ENCODE data around the gene SSTR4. TPM values are rescaled to one million over a fixed set of nuclear protein-coding genes. Genes with fewer than 3 reads are reported as not detected.

The SSTR4 gene
- total and polyA plus RNA-seq, 2 donors (not counting 3 experiments of a cell fraction or from before 2014, with no cell fraction given), result not detected

DNA sequence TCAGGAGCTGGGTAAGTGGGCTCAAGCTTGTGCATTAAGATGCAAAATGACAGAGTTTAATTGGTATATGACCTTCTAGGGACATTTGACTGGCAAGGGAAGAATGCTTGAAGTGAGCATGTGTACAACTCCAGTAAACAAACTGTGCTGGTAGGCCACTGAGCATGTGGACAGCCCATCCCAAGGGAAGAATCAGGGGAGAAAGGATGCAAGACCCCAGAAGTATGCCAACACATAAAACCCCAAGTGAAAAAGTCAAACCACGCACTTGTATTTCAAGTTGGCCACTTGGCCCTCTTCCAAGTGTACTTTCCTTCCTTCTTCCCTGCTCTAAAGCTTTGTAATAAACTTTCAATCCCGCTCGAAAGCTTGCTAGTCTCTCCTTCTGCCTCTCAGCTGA is 24.7 kb downstream of the SSTR4 start:
- Histone ChIP-seq H3K9me1 (replicated peaks; ENCODE audit: control insufficient read depth, extremely low read depth, insufficient read depth, low read length) (no peaks in the 10 kb centered on the region), H3K9me3 (replicated peaks; ENCODE audit: control insufficient read depth, insufficient read depth, low read length) (no peaks in the 10 kb centered on the region), H3K4me3 (replicated peaks in 1 of 3; ENCODE audit: insufficient read depth in 1 of 3, low read depth in 1 of 3, low read length in 3 of 3) (no peak overlapping the region), H3K9ac (replicated peaks; ENCODE audit: extremely low read depth, insufficient read depth, low read length) (no peak overlapping the region), H2AFZ (ENCODE audit: low read depth, low read length) (no peak overlapping the region), H3K36me3 (ENCODE audit: control insufficient read depth in 2 of 2, extremely low read depth in 1 of 2, insufficient read depth in 2 of 2, low read length in 2 of 2) (no peaks in the 10 kb centered on the region), H3K4me2 (ENCODE audit: insufficient read depth, low read length) (no peak overlapping the region), H3K4me1 (ENCODE audit: control insufficient read depth, extremely low read depth, insufficient read depth, low read length) (peaks cover 29% of the 10 kb centered on the region), H3K27ac (ENCODE audit: insufficient read depth, low read depth, low read length) (no peak overlapping the region), H3K79me2 (ENCODE audit: control insufficient read depth, insufficient read depth, low read length) (no peaks in the 10 kb centered on the region), H4K20me1 (replicated peaks; ENCODE audit: control insufficient read depth, extremely low read depth, insufficient read depth, low read length) (no peaks in the 10 kb centered on the region), H3K27me3 (ENCODE audit: control insufficient read depth in 2 of 2, insufficient read depth in 2 of 2, low read length in 2 of 2) (no peaks in the 10 kb centered on the region)
- TF ChIP-seq JUN (IDR thresholded peaks at IDR 0.05; ENCODE audit: borderline replicate concordance, insufficient read depth, insufficient read length, low read depth), result no peak
- no peak for TF ChIP-seq EZH2 (IDR thresholded peaks at IDR 0.05; ENCODE audit: borderline replicate concordance, low read depth, low read length, severe bottlenecking)
- TF ChIP-seq POLR2A (IDR thresholded peaks at IDR 0.05; ENCODE audit: low read depth, low read length), result no peak
- TF ChIP-seq FOS (IDR thresholded peaks at IDR 0.05; ENCODE audit: borderline replicate concordance, insufficient read depth, low read length), result no peak
- TF ChIP-seq MAX (IDR thresholded peaks at IDR 0.05; ENCODE audit: insufficient read depth, insufficient read length), result no peak
- no peak for TF ChIP-seq MYC (IDR thresholded peaks at IDR 0.05; ENCODE audit: low read depth, low read length)
- TF ChIP-seq, protein P1, sequence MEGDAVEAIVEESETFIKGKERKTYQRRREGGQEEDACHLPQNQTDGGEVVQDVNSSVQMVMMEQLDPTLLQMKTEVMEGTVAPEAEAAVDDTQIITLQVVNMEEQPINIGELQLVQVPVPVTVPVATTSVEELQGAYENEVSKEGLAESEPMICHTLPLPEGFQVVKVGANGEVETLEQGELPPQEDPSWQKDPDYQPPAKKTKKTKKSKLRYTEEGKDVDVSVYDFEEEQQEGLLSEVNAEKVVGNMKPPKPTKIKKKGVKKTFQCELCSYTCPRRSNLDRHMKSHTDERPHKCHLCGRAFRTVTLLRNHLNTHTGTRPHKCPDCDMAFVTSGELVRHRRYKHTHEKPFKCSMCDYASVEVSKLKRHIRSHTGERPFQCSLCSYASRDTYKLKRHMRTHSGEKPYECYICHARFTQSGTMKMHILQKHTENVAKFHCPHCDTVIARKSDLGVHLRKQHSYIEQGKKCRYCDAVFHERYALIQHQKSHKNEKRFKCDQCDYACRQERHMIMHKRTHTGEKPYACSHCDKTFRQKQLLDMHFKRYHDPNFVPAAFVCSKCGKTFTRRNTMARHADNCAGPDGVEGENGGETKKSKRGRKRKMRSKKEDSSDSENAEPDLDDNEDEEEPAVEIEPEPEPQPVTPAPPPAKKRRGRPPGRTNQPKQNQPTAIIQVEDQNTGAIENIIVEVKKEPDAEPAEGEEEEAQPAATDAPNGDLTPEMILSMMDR (IDR thresholded peaks at IDR 0.05; ENCODE audit: extremely low read depth in 1 of 2, insufficient read depth in 1 of 2, low read depth in 1 of 2, low read length in 2 of 2), result no peak
- TF ChIP-seq POLR2AphosphoS5 (IDR thresholded peaks at IDR 0.05; ENCODE audit: insufficient read depth, low read depth, low read length), result no peak
- no peak for TF ChIP-seq GATA2 (IDR thresholded peaks at IDR 0.05; ENCODE audit: insufficient read depth, insufficient read length, low read depth, low read length)
- intact Hi-C loops (cut with micrococcal nuclease), result no loop called here
- ChIA-PET CTCF (interaction anchor here (0.7 to 3.5 kb wide), 13 partner anchors 8 to 368 kb away, joined by 3 to 51 read pairs (median 5); no protein-coding TSS in a partner anchor), POLR2A (no interaction called here)
- DNase-seq (ENCODE audit: low read depth, low spot score), result peak; percentile 53
- FAIRE-seq, result peak; percentile 77
- dilution Hi-C loops (cut with MboI; ENCODE audit: extremely low pct_ligation_motif_present, low sequenced_read_pairs), result no loop called here
- BruUV-seq (replicated peaks), result no TSS peak
